Fibroblast of the conjunctiva (primary cell): ENCODE measurements around the gene MPDZ.
A peak's percentile ranks its signal among the peaks of the same experiment; 100 is the strongest.

Experiments
- DNase-seq: peaks from one replicate; pipeline ENCODE4 v3.0.0-alpha.2; 2010; ENCODE audit warnings: low read depth

The MPDZ gene

DNA sequence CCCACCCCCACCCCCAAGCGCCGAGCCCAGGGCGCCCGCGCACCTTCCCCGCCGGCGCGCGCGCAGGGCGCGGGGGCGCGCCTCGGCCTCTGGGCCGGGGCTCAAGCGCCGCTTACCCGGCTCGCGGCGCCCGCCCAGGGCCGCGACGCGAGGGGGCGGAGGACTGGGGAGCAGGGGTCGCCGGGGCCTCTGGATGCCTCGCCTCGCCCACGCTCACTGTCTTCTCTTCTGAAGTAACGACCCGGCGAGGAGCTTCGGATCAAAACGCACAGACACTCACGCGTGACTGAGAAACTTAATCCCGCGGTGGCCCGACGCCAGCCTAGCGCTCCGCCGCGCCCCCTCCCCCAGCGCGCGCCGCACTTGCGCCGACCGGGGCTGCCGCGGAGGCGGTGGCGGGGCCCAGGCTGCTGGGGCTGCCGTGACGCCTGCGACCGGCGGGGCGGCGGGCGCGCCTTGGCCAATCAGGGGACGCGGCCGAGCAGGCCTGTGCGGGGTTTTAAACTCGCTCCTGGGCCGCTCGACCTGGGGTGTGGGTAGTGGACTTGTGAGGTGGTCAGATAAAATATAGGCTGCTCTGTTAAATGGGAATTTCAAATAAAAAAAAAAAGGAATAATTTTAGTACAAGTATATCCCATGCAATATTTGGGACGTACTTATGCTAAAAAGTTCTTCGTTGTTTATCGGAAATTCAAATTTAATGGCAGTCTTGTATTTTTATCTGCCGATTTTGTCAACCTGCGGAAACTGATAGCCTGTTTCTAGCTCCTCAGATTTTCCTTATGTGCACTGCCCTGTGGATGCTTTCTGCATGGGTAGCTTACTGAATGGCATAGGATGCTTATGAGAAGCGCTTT lies at the start of gene MPDZ:
MPDZ (minus strand) TSS at position 409 of the 858 bp plus-strand sequence. CDS start 29,377 bp downstream, outside the sequence.
- peak; percentile 29 for DNase-seq

- DNase-seq = no peak
Observed at GRCh38 chr9:13324988-13325387, 45.5 kb upstream of the MPDZ start.

GRCh38 chr9:13322828-13323550 lies 43.5 kb upstream of the MPDZ start:
- DNase-seq = no peak

- no peak for DNase-seq
Observed at GRCh38 chr9:13318027-13318426, 38.5 kb upstream of the MPDZ start.

- no peak for DNase-seq
Observed at GRCh38 chr9:13296972-13297371, 17.5 kb upstream of the MPDZ start.

DNA sequence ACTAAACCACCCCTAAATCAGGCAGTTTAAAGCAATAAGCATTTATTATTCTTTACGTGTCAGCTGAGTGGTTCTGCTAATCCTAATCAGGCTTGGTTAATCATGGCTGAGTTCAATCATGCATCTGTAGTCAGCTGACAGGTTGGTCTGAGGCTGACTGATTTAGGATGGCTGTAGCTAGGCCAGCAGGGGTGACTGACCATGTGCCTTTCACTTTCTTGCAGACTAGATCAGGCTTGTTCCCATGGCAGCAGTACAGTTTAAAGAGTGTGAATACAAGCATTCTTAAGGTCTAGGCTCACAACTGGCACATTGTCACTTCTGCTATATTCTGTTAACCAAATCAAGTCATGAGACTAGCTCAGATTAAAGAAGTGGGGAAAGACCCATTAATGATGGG lies 16.1 kb upstream of the MPDZ start:
- no peak for DNase-seq

DNA sequence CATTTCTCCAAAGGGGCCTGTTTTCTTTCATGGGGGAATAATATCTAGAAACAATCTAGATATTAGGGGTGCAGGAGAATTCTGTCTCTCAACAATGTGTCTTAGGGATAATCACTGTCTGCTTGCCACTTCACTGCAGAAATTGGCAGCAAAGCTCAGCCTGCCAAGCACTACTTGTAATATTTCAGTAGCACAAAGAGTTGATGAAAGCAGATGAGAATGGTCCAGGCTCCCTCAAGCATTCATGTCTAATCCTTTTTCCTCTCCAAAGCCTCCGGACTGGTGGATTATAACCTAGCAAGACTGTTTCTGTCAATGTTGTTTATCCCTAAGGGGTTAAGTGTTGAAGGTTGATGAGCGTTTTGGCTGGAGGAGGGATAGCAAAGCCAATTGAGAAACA lies 13.3 kb upstream of the MPDZ start:
- DNase-seq = no peak

- DNase-seq = no peak
Observed at GRCh38 chr9:13292158-13292557, 12.7 kb upstream of the MPDZ start.

- DNase-seq = no peak
Observed at GRCh38 chr9:13291718-13292117, 12.2 kb upstream of the MPDZ start.

GRCh38 chr9:13284011-13284410 lies 4.5 kb upstream of the MPDZ start:
- DNase-seq = no peak

- no peak for DNase-seq
Observed at GRCh38 chr9:13282998-13283397, 3.5 kb upstream of the MPDZ start.

DNA sequence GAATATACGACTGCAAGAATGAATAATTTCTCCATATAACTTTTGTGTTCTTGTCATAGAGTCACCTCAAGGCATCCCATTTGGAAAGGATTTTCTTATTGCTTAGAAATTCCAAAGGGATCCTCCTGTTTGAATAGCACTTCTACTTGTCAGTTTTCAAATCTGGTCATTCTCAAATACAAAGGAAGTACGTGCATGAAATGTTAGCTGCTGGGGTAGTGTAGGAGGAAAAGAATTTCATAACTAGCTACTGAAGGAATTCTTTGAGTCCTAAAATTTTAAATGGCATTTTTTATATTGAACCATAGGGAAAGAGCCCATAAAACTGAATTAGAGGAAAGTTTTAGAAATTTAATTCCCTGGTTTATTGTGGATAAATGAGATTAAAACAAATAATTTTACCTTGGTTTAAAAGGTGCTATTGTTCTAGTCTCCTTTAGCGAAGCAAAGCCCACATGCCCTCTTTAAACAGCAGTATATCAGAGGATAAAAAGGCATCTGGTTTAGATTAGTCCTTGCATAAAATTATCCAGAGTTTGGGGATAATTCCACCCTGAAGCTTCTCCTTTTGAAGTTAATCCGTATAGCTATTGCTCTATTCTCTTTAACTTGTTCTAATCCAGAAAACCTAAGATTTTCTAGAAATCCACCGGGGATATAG lies 2.0 kb upstream of the MPDZ start:
- no peak for DNase-seq

- DNase-seq = peak; percentile 57
Observed at GRCh38 chr9:13278368-13279246, 885 bp downstream of the MPDZ start.

GRCh38 chr9:13278023-13278367 lies 1.5 kb downstream of the MPDZ start:
- no peak for DNase-seq

GRCh38 chr9:13274886-13275641 lies 4.4 kb downstream of the MPDZ start:
- DNase-seq = no peak

DNA sequence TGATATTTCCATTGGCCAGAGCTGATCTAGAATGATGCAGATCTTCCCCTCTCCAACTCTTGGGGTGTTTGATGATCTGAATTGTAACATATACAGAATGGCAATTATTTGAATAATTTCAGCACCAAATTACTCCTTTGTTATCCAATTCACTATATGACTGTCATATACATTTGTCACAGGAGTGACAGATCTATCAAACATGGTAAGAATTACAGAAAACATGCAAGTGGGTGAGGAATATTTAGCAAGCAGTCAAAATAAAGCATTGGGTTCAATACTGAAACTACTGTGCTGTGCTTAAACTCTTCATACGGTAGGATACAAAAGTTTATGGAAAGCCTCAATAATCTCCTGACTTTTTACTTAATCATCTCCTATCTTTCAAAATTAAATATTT lies 8.8 kb downstream of the MPDZ start:
- DNase-seq = no peak

- no peak for DNase-seq
Observed at GRCh38 chr9:13269589-13270452, 9.7 kb downstream of the MPDZ start.

DNA sequence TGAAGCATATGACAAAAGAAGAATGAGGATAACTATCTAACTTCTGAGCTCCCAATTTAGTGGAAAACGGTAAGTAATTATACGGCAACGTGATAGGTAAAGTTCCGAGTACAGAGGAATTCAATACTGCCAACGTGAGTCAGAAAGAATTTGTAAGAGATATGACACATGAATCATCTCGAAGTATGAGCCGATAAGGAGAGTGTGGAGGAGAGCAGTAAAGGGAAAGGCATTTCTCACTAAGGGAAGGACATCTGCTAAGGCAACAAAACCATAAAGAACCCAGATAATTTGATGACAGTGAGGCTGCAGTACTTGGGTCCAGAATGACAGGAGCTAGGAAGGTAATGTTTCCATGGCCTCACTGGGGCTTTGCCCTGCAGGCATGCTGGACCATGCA lies 11.0 kb downstream of the MPDZ start:
- no peak for DNase-seq

DNA sequence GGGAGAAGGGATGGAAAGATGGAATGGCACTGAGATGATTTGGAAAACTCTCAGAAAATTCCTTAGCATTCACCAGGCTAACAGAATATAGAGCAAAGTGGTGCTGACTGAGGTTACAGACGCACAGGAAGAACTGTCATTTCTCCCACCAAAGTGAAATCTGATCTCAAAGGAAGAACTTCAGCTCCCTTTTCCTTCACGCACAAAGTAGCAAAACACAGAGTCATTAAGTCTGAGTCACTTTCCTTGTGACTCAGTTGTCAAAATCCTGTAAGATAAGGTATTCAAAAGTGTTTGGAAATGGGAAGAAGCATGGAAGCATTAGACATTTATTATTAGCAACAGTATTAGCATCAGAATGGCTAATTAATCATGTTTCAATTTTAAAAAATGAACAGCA lies 11.7 kb downstream of the MPDZ start:
- DNase-seq = peak; percentile 32

DNA sequence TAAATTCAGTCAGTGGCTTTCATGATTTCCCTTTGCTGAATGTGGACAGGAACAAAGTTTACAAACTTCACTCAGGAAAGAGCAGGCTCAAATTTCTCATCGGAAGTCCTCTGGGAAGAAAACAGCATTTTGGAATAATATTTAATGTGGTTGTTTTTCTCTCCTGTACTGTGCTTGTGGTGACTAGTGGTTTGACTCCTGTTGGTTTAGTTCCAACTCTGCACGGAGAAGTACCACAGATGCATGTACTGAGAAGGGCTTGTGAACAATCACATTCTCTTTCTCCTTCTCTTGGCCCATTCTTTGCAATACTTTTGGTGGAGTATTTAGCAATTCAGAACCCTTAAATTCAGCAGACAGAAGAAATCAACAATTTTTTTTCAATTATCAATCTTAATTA lies 13.3 kb downstream of the MPDZ start:
- no peak for DNase-seq
